Neural progenitor cell (in vitro differentiated cells): ENCODE measurements around the gene ZMYND8.

ENCODE experiments used
- CTCF ChIP-seq: fragments of 200-600 bp; sonication (generic); IDR thresholded peaks from 2 replicates; pipeline ENCODE4 v1.5.1; 2017; ENCODE audit warnings: antibody characterized with exemption, mild to moderate bottlenecking
- EZH2 ChIP-seq: fragments of 200-600 bp; sonication (generic); IDR thresholded peaks from 2 replicates; pipeline ENCODE4 v1.6.1; 2017; ENCODE audit warnings: antibody characterized with exemption, mild to moderate bottlenecking, moderate library complexity
- EZH2phosphoT487 ChIP-seq: fragments of 200-600 bp; sonication (generic); IDR thresholded peaks from 2 replicates; pipeline ENCODE4 v1.6.1; 2017; ENCODE audit warnings: antibody characterized with exemption

GRCh38 chr20:47276251-47276650 lies 80.2 kb downstream of the ZMYND8 start:
- no peak for TF ChIP-seq CTCF
- TF ChIP-seq EZH2, result no peak
- no peak for TF ChIP-seq EZH2phosphoT487
